IMR-90 (cell line): Measurements from ENCODE around the gene TFDP2.

ENCODE experiments used
- CTCF ChIP-seq: conservative IDR thresholded peaks from 2 replicates; pipeline ENCODE4 v1.5.1; 2012; ENCODE audit warnings: mild to moderate bottlenecking, low read depth, low read length, improper control_type of control experiment
- MXI1 ChIP-seq: IDR thresholded peaks from 2 replicates; pipeline ENCODE4 v1.6.1; 2012; ENCODE audit warnings: low read depth, mild to moderate bottlenecking, low read length, moderate library complexity, borderline replicate concordance
- POLR2A ChIP-seq: IDR thresholded peaks from 2 replicates; pipeline ENCODE4 v1.6.1; 2012; ENCODE audit warnings: mild to moderate bottlenecking, low read depth, low read length
- SMC3 ChIP-seq: fragments of 150-350 bp; IDR thresholded peaks from 2 replicates; pipeline ENCODE4 v1.6.1; 2016; ENCODE audit warnings: low read depth, mild to moderate bottlenecking, antibody characterized with exemption, low read length, moderate library complexity
- USF2 ChIP-seq: fragments of 150-350 bp; IDR thresholded peaks from 2 replicates; pipeline ENCODE4 v1.6.1; 2017; ENCODE audit warnings: mild to moderate bottlenecking, antibody characterized with exemption, low read length, low read depth

- no peak for TF ChIP-seq USF2
- no peak for TF ChIP-seq CTCF
- TF ChIP-seq MXI1 = no peak
- TF ChIP-seq SMC3 = no peak
- no peak for TF ChIP-seq POLR2A
Observed at GRCh38 chr3:141941093-141941492, 208.3 kb downstream of the TFDP2 start.
